ENCODE results near the gene HPX.

GRCh38 chr11:6485661-6486060, 44.9 kb upstream of the HPX start:
- TF ChIP-seq CTCF (IDR thresholded peaks at IDR 0.05) (no peak), POLR2A (IDR thresholded peaks at IDR 0.05) (no peak)
